HG03378 (cell line): ENCODE data around the gene PLEKHJ1.

ENCODE experiments used
- ATAC-seq: cut with Tn5 transposase; IDR thresholded peaks from one replicate; pipeline ENCODE4 v1.9.1; 2021; ENCODE audit warnings: mild to moderate bottlenecking, moderate library complexity; ENCODE audit not compliant: unreplicated experiment

PLEKHJ1 gene

GRCh38 chr19:2237051-2237868 is 1.1 kb upstream of the PLEKHJ1 start:
- peak; percentile 5 for ATAC-seq

GRCh38 chr19:2236064-2236313 is 140 bp downstream of the PLEKHJ1 start:
- ATAC-seq: peak; percentile 11

GRCh38 chr19:2235381-2236063 is 607 bp downstream of the PLEKHJ1 start:
- no peak for ATAC-seq

GRCh38 chr19:2234996-2235380 is 1.1 kb downstream of the PLEKHJ1 start:
- ATAC-seq: no peak

- no peak for ATAC-seq
These were observed 2.4 kb downstream of the PLEKHJ1 start for GRCh38 chr19:2233601-2234280.

GRCh38 chr19:2232286-2233151 is 3.6 kb downstream of the PLEKHJ1 start:
- ATAC-seq: no peak

GRCh38 chr19:2231621-2232221 is 4.4 kb downstream of the PLEKHJ1 start:
- ATAC-seq: no peak

GRCh38 chr19:2230807-2231533 is 5.2 kb downstream of the PLEKHJ1 start:
- no peak for ATAC-seq

- ATAC-seq: no peak
These were observed 6.0 kb downstream of the PLEKHJ1 start for GRCh38 chr19:2230033-2230531.

- ATAC-seq: no peak
These were observed 6.8 kb downstream of the PLEKHJ1 start for GRCh38 chr19:2229103-2230032.

GRCh38 chr19:2228157-2229030 is 7.7 kb downstream of the PLEKHJ1 start:
- ATAC-seq: no peak

GRCh38 chr19:2227415-2228156 is 8.5 kb downstream of the PLEKHJ1 start:
- no peak for ATAC-seq

GRCh38 chr19:2226840-2227360 is 9.2 kb downstream of the PLEKHJ1 start:
- ATAC-seq: no peak

GRCh38 chr19:2226051-2226839 is 9.9 kb downstream of the PLEKHJ1 start:
- no peak for ATAC-seq

GRCh38 chr19:2225415-2226050 is 10.6 kb downstream of the PLEKHJ1 start:
- no peak for ATAC-seq
